K562 (cell line): ENCODE results near the gene RNF215. TPM values are rescaled to one million over a fixed set of nuclear protein-coding genes. Genes with fewer than 3 reads are reported as not detected.

Experiments
- BRF2 ChIP-seq: IDR thresholded peaks from 3 replicates; pipeline ENCODE4 v1.6.1; 2011; ENCODE audit warnings: borderline replicate concordance, mild to moderate bottlenecking; ENCODE audit not compliant: insufficient read length, insufficient read depth
- GTF2A2 ChIP-seq: IDR thresholded peaks from 2 replicates; pipeline ENCODE4 v1.6.1; 2016; ENCODE audit warnings: mild to moderate bottlenecking, missing genetic modification characterization, missing compliant biosample characterization
- JUND ChIP-seq, 2 experiments: IDR thresholded peaks; 2 replicates in 1 of 2; 3 replicates in 1 of 2; pipeline ENCODE4 v1.6.1; 2011; ENCODE audit warnings: borderline replicate concordance in 2 of 2, low read depth in 2 of 2, low read length in 2 of 2, improper control_type of control experiment in 1 of 2, missing biosample characterization in 1 of 2, missing genetic modification characterization in 1 of 2, missing genetic modification reagents in 1 of 2
- NKRF ChIP-seq: fragments of 450-650 bp; IDR thresholded peaks from 2 replicates; pipeline ENCODE4 v1.6.1; 2016; ENCODE audit warnings: borderline replicate concordance
- PHTF2 ChIP-seq: fragments of 250-450 bp; sonication (Bioruptor Pico); IDR thresholded peaks from 2 replicates; pipeline ENCODE4 v1.5.0; 2021; ENCODE audit warnings: mild to moderate bottlenecking
- RCOR1 ChIP-seq, 2 experiments: IDR thresholded peaks; 2 replicates each; pipeline ENCODE4 v1.6.1; 2012; ENCODE audit warnings: low read depth in 2 of 2, low read length in 2 of 2, borderline replicate concordance in 1 of 2, improper control_type of control experiment in 1 of 2
- SMAD2 ChIP-seq: fragments of 150-350 bp; IDR thresholded peaks from 2 replicates; pipeline ENCODE4 v1.6.1; 2014; ENCODE audit warnings: low read depth, mild to moderate bottlenecking, low read length
- TSC22D4 ChIP-seq: fragments of 450-650 bp; IDR thresholded peaks from 2 replicates; pipeline ENCODE4 v1.6.1; 2016; ENCODE audit warnings: missing genetic modification characterization, missing biosample characterization, control low read depth
- ZNF12 ChIP-seq: sonication (generic); formaldehyde crosslinking; IDR thresholded peaks from 2 replicates; pipeline ENCODE4 v1.4.0; 2020; ENCODE audit warnings: mild to moderate bottlenecking, missing genetic modification reagents
- polyA plus RNA-seq, 8 experiments: library from polyadenylated mRNA; depleted of rRNA in 4 of 8; stranded (reverse) in 5 of 8; unstranded in 3 of 8; fragments of >200 nt; fragmentation: Nextera tagmentation in 2 of 8; fragmentation: Illumina TruSeq in 1 of 8; extraction: Ambion mirVana in 2 of 8; extraction: Trizol in 1 of 8; gene quantifications; 2 replicates each; pipeline versions ENCODE4 v1.2.1 to v1.2.3, GENCODE V29; 2011 to 2014; ENCODE audit warnings: inconsistent platforms in 1 of 8, missing spikeins in 1 of 8
- total RNA-seq, 7 experiments: library from RNA; depleted of rRNA in 6 of 7; stranded (reverse); fragments of >200 nt in 6 of 7; fragmentation: Illumina TruSeq in 2 of 7; extraction: Trizol in 2 of 7; gene quantifications; 2 replicates each; pipeline versions ENCODE4 v1.2.1 to v1.2.3, GENCODE V29; 2011 to 2021; ENCODE audit warnings: low replicate concordance in 1 of 7
- TF ChIP-seq, protein P1 (sequence below): fragments of 450-650 bp; formaldehyde crosslinking; IDR thresholded peaks from 2 replicates; pipeline ENCODE4 v1.4.0; 2022; ENCODE audit warnings: missing genetic modification characterization

Gene RNF215
- total and polyA plus RNA-seq, 9 of the 15 experiments (the other 6 are each of a cell fraction or from before 2014, with no cell fraction given): 0.08 to 9.8 (median 2.7) TPM

- no peak for TF ChIP-seq NKRF
- no peak for TF ChIP-seq TSC22D4 (tag)
- TF ChIP-seq JUND (IDR thresholded peaks at IDR 0.05; ENCODE audit: borderline replicate concordance, low read depth, low read length): peak; percentile 69
- TF ChIP-seq JUND (tag; IDR thresholded peaks at IDR 0.05; ENCODE audit: borderline replicate concordance, low read depth, low read length): no peak; the same call in 2 of the 3 replicates
- TF ChIP-seq RCOR1 (IDR thresholded peaks at IDR 0.05; ENCODE audit: borderline replicate concordance in 1 of 2, low read depth in 2 of 2, low read length in 2 of 2): peak in 1 of 2 experiments; percentile 61; a peak in 2 of 4 replicates
- no peak for TF ChIP-seq GTF2A2
- no peak for TF ChIP-seq ZNF12 (CRISPR knock-in tag)
- TF ChIP-seq, protein P1, sequence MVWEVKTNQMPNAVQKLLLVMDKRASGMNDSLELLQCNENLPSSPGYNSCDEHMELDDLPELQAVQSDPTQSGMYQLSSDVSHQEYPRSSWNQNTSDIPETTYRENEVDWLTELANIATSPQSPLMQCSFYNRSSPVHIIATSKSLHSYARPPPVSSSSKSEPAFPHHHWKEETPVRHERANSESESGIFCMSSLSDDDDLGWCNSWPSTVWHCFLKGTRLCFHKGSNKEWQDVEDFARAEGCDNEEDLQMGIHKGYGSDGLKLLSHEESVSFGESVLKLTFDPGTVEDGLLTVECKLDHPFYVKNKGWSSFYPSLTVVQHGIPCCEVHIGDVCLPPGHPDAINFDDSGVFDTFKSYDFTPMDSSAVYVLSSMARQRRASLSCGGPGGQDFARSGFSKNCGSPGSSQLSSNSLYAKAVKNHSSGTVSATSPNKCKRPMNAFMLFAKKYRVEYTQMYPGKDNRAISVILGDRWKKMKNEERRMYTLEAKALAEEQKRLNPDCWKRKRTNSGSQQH (CRISPR knock-in tag): no peak
- no peak for TF ChIP-seq SMAD2
- TF ChIP-seq BRF2: no peak
- no peak for TF ChIP-seq PHTF2
Measured at GRCh38 chr22:30421695-30422480, 34.7 kb upstream of the RNF215 start (continued).
